Left forelimb (tissue), 1 donor: ENCODE data around the gene LOXHD1.
A peak's percentile ranks its signal among the peaks of the same experiment; 100 is the strongest.

ENCODE experiments used
- DNase-seq: peaks from one replicate; pipeline ENCODE4 v3.0.0-alpha.2; 2018; ENCODE audit warnings: low spot score

The LOXHD1 gene

DNA sequence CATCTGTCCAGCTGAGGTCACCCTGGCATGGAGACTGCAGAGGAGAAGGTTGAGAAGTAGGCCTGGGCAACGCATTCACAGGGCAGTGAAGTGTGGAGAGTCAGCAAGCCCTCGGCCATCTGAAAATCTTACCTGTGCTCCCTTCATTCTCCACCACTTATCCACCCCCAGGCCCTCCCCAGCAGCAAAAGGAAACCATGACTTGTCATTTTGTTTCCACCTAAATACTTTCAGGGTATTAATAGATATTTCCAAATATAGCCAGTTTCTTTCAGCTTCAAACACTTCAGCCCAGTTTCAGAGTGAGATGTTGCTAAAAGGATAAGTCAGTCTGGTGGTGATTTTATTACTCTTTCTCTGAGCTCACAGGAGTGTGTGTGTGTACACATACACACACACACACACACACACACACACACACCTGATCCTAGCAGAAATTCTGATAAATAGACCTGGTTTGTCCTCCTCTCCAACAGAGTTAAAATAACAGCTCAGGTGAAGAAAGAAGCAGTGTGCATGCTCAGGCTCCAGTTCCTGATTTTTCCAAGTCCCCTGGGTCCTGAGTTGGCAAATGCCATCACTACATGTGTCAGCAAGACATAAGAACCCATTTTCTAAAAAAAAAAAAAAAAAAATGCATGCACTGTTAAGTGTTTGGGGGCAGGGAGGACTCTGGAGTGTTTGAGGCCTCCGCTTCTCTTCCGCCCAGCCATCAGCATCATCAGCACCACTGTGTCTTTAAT lies 82.8 kb downstream of the LOXHD1 start:
- DNase-seq: no peak

DNA sequence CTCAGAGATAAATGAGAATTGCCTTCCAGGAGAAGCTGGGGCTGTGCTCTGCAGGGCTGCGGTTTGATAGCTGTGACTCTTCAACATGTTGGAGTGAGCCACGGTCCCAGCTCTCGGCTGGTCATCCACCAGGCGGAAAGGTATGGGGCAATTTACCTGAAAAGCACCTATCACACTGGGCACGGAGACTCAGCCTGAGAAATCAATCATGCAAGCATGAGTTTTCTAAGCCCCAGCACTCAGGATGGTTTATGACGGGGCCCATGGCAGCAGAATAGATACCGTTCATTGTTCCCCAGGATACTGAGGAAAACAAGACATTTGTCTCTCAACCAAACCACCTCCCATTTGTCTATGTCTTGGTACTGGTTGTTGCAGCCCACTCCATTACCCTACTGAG lies 83.9 kb downstream of the LOXHD1 start:
- DNase-seq: no peak

DNA sequence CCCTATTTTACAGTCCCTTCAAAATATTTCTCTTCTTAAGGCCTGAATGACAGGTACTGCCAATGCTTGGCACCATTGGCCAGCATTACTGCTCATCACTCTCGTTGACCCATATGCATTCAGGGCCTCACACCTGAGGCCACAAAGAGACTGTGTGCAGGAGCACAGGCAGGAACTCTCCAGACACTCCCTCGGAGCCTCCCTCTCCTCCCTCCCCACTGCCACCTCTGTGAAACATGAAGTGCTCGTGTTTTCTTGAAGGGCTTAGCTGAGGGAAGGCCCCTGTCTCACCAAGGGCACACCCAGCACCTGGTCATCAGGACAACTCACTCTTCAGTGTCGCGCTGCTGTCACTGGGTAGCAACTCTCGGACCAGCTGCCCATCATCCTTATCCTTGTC lies 85.3 kb downstream of the LOXHD1 start:
- DNase-seq: no peak

DNA sequence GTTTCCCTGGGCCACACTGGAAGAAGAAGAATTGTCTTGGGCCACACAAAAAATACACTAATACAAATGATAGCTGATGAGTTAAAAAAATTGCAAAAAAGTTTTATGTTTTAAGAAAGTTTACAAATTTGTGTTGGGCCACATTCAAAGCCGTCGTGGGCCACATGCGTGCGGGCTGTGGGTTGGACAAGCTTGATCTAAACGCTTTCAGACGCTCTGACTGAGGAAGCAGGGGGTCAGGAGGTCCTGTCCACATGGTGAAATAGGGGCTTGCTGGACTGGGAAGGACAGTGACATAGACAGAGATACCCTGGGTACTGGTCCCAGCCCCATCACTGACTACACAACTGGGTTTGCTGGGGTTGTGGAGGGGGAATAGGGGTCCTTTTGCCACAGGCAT lies 86.4 kb downstream of the LOXHD1 start:
- no peak for DNase-seq

DNA sequence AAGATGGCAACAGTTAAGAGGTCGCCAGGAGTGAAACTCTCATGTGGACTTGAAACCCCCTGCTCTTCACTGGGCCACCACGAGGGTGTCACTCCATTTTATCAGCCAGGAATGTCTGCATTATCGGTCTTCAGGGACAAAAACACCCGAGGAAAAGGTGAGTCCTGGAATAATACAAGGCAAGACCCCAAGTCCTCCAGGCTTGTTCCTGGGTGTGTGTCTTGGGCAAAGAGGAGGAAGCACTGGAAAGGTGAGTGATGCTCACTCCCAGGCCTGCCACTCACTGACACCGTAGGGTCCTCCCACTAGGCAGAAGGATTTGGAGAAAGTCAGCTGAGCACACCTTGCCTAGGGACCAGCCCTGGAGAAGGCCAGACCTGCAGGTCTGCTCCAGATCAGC lies 86.9 kb downstream of the LOXHD1 start:
- peak; percentile 20 for DNase-seq

DNA sequence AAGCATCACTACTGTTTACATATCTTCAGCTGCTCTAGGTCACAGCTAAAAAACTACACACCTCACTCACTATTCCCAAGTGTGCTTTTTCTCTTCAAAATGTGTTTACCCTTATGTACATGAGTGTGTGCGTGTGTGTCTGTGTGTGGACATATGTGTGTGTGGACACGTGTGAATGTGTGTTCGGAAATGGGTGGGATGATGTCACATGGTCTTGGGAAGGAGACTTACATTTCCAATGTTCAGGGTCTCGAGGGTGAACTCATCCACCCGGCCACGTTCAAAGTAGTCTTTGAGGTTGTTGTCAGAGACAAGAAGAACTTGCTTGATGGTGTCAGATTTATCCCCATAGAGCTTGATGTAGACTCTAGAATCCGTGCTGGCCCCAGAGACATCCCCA lies 87.8 kb downstream of the LOXHD1 start:
- DNase-seq: no peak

DNA sequence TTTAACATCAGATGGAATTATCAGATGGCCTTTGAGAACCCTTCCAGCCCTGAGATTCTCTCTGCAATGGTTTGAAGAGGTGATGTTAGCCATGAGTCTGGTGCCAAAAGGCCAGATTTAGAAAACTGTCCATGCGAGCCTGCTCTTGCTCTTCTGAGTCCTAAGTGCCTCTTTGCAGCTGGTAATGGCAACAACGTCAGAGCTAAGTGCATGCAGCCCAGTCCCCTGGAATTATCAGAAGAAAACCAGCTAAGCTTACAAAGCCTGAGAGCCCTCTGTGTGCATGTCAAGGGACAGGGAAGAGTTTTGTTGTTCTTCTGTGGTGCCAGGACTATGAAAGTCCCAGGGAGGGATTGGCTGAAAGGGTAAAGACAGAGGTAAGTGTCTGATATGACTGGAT lies 89.8 kb downstream of the LOXHD1 start:
- peak; percentile 3 for DNase-seq

DNA sequence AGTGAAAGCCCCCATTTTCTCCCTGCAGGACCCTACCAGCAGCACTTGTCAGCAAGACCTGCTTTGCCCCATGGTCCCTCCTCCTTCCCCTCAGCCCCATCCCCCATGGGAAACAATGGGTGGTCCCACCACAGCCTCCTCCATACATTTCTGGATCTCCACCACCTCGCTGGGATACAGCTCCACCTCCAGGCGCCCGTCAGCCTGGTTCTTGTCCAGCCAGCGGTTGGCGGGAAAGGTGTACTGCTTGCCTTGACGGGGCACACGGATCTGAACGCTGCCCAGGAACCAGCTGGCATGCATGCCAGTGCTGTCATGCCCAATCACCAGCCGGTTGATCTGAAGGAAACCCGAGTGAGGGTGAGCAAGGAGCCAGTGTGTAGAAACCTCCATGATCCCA lies 90.9 kb downstream of the LOXHD1 start:
- DNase-seq: peak; percentile 48

DNA sequence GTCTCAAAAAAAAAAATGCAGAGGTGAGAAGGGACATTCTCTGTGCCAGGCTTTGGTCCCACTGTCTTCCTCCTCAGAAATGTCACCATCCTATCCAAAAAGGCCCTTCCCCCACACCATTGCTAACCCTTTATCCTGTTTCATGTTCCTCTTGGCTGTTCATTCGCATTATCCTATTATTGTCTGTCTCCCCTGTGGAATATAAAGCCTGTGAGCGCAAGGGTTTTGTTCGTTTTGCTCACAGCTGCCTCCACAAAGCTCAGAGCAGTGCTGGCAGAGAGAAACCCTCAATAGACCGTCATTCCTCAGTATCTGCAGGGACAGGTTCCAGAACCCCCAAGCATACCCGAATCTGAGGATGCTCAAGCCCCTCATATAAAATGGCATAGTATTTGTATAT lies 91.8 kb downstream of the LOXHD1 start:
- no peak for DNase-seq

DNA sequence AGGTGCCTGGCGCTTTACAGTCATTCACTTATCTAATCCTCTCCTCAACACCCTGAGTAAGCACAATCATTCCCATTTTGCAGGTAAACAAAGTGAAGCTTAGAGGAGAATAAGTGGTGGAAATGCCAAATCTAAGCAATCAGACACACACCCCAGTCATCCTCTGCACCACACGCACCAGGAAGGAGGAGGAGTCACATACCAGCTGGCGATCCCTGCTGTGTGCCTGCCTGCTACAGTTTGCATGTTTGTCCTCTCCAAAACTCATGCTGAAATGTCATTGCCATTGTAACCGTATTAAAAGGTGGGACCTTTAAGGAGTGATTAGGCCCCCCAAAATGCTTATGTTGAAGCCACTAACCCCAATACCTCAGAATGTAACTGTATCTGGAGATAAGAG lies 93.7 kb downstream of the LOXHD1 start:
- DNase-seq: peak; percentile 9

DNA sequence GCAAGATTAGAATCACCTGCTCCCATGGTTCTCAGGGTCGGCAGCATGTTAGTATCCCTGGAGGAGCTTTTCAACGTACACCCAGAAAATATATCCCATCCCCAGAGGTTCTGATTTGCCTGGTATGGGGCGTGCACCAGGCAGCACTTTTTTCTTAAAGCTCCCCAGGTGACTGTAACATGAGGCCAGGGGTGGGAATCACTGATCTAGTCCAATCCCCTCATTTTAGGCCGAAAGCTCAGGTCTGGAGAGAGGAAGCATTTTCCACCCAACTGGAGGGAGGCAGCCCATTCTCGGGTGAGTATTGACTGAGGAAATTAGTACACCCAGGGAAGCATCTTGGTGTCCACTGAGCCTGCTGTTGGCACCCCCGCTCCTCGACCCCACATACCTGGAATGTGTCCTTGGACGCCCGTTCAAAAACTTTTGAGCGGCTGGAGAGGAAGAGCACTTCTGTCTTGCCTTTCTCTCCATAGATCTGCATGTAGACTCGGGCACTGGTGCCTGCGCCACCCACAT lies 94.3 kb downstream of the LOXHD1 start:
- DNase-seq: peak; percentile 41

DNA sequence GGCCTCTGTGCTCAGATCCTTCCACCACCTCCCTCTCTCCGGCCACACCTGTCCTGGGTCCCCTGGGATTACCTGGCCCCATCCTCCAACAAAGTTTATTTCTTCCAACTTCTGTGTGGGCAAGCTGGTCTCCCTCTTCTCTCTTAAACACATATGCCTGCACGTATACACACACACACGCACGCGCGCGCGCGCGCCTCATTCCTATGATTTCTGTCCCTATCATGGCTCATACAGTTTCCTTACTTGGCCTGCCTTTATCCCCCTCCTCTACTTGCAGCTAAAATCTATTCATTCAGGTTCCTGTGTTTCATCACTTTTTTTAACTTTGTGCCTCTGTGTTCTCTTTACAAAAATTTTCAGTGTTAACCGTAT lies 96.4 kb downstream of the LOXHD1 start:
- DNase-seq: peak; percentile 30

DNA sequence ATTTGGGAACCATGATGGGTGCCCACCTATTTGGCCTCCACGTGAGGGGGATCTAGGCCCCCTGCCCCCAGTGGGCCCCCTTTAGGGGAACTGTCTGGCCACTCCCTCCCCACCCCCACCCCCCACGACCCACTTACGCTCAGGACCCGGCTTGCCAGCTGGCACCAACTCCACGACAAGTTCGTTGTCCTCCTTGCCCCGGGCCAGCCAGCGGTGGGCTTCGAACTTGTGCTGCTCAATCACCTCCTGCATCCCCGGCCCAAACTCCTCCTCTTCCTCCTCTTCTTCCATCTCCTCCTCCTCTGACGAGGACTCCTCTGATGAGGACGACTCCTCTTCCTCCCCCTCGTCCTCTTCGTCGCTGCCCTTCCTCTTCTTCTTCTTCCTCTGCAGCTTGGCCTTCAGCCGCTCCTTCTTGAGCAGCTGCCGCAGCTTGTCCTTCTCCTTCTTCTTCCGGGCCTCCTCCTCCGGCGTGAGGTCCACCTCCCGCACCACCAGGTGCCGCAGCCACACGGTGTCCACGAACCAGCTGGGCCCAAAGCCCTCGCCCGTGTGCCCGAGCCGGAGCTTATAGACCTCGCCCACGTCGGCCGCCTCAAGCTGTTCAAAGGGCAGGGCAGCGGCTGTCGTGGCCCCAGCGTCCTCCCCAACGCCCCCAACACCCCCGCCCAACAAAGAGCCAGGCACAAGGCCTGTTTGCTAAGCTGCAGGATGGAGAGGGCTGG lies 96.9 kb downstream of the LOXHD1 start:
- peak; percentile 44 for DNase-seq

DNA sequence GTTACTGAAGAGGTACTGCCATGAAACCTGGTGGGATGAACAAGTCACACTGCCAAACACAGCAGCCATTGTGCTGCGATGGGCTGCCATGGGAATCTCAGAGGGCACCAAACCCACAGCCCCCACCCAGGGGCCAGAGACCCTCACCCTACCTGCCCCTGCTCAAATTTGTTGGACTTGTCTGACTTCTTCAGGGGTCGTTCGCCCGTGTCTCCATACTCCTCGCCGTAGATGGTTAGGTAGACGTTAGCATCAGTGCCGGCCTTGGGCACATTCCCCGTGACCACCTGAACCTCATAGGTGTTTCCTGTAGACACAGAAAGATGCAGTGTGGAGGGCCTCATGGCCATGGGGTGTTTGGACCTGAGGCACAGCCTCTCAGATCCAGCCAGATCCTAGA lies 97.7 kb downstream of the LOXHD1 start:
- peak; percentile 25 for DNase-seq

DNA sequence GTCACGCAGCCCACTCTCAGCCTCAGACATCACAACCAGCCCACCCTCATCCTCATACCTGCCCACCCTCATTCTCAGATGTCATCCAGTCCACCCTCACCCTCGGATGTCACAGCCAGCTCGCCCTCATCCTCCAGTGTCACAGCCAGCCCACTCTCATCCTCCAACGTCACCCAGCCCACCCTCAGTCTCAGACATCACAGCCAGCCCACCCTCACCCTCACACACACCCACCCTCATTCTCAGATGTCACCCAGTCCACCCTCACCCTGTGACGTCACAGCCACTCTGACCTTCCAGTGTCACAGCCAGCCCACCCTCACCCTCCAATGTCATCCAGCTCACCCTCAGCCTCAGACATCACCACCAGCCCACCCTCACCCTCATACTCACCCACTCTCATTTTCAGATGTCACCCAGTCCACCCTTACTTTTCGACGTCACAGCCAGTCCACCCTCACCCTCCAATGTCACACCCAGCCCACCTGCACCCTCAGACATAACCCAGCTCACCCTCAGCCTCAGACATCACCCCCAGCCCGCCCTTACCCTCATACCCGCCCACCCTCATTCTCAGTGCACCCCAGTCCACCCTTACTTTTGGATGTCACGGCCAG lies 100.3 kb downstream of the LOXHD1 start:
- DNase-seq: no peak

DNA sequence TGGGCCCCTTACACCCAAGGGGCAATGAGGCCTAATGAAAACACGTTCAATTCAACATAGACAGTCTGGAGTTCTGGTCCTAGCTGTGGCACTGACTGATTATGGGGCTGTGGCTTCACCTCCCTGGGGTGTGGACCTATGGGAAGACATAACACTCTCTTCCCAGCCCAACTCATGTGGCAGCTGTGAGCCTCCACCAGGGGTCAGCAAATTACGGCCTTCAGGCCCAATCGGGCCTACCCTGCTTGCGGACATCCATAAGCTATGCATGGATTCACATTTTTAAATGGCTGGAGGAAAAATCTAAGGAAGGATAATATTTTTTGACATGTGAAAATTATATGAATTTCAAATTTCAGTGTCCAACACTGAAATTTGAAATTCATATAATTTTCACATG lies 101.3 kb downstream of the LOXHD1 start:
- no peak for DNase-seq

DNA sequence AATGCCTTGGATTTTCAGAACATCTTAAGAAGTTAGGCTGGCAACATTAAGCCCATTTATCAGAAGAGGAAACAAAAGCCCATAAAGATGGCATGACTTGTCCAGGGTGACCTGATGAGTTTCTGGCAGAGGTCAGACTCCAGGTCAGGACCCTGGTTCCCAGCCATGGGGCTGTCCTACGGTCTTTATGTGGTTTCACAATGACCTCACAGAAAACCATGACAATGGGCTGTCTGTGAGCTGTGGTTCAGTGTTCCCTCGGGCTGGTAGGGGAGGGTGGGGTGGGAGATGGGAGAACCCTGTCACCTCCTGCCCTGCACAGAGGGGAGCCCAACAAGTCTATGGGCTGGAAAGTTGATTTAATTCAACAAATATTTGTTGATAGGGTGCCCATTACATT lies 101.8 kb downstream of the LOXHD1 start:
- DNase-seq: no peak

DNA sequence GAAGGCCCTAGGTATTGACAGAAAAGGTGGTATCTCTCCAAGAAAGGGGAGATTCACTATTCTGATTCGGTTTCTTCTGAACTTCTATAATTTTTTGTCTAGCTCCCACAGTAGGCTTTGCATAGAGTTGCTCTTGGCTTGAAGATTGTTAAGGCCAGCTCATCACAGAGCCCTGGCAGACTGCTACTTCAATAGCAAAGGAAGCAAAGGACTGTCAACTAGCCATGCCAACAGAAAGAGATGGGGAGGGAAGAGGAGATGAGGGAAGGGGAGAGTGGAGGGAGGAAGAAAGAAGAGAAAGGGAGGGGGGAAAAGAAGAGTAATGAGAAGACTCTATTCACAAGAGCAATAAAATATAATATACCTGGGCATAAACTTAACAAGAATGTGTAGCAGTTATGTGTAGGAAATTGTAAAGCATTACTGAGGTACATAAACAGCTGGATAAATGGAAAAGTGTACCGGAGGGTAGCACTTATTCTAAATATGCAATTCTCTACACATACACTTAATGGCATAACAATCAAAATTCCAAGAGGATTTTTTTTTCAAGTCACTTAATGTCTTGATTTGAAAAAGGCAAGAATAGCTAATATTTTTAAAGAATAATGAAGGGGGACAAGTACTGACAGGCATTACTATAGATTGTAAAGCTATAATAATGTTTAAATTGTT lies 102.5 kb downstream of the LOXHD1 start:
- no peak for DNase-seq

DNA sequence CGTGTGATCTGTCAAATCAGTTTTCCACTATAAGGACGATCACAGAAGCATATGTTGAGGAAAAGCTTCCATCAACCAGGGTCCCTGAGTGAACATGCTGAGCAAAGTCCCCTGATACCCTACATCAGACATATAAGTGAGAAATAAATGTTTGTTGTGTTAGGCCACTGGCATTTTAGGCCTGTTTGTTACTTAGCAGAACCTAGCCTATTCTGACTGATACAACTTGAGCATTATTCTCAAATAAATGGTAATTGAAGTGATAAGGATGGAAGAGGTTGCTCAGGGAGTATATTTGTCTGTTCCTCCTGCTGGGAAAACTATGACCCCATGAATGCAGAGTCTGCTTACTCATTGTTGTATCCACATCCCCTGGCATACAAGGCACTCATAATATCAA lies 106.4 kb downstream of the LOXHD1 start:
- DNase-seq: no peak

DNA sequence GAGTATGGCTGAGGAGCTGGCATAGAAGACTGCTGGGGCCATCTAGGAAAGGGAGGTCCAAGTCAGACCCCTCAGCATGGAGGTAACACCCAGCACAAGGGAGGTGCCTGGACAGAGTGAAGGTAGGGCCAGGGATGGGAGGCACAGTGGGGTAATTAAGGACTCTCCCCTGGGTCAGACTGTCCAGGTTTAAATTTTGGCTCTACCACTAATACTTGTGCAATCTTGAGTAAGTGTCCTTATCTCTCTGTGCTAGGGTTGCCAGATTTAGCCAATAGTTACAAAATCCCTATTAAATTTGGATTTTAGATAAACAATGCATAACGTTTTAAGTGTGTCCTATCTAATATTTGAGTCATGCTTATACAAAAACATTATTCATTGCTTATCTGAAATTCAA lies 109.5 kb downstream of the LOXHD1 start:
- DNase-seq: no peak

DNA sequence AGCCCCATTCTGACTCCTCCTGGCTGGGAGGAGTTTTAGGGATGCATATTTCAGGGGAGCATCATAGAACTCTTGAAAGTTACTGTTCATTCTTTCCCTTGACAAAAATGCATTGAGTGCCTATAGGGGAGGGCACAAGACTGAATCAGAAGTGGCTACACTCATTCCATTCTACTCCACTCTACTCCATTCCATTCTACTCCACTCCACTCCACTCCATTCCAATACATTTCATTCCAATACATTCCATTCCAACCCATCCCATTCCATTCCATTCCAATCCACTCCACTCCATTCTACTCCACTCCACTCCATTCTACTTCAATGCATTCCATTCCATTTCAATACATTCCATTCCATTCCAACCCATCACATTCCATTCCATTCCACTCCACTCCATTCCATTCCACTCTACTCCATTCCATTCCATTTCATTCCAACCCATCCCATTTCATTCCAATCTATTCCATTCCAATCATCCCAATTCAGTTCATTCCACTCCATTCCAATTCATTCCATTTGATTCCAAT lies 110.8 kb downstream of the LOXHD1 start:
- DNase-seq: no peak

DNA sequence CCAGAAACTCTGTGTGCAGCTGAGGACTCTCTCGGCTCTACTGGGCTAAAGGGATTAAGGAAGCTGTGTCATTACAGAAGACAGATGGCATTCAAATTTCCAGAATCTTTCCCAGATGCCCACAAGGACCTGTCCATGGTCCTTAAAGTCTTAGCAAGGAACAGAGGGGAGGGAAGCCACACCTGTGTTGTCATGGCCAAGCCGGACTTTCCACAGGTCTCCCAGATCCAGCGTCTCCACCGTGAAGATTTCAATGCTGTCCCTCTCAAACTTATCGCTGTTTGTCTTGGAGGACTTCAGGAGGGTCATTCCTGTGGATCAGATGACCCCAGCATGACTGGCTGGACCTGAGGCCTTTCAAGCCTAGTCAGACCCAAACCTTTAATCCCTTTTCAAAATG lies 114.5 kb downstream of the LOXHD1 start:
- DNase-seq: peak; percentile 46
